Stimulated activated naive CD4-positive, alpha-beta T cell treated with Interleukin-2 at 50 U/mL for 16 hours (primary cell): Measurements from ENCODE around the gene PCP4.

Experiments used
- DNase-seq: peaks from one replicate; lab custom pipeline; 2025; lab: John Stamatoyannopoulos, UW

Gene PCP4

DNA sequence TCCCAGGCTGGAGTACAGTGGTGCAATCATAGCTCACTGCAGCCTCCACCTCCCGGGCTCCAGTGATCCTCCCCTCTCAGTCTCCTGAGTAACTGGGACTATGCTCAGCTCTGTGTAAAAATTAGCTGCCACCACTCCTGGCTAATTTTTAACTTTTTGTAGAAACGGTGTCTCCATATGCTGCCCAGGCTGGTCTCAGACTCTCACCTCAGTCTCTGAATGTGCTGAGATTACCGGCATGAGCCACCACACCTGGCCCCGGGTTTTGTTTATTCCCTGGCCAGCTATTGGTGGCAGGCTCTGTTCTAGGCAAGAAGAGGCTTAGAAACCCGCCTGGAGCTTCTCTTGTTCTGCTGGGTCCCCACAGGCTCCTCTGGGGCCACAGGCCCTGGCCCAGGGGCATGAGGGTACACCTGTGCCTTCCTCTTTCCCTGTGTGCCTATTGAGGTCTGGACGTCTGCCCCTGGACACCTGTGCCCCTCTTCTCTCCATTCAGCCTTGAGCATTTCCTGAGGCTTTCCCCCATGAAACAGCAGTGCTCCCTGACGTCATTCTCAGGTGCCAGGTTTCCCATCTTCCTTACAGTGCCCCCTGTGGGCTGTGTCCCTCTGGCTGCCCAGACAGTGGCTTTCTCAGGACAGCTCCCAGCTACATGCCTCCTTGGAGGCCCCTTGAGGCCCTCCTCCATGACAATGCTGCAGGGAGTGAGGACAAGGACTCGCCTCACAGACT is 57.5 kb downstream of the PCP4 start:
- DNase-seq, result no peak

DNA sequence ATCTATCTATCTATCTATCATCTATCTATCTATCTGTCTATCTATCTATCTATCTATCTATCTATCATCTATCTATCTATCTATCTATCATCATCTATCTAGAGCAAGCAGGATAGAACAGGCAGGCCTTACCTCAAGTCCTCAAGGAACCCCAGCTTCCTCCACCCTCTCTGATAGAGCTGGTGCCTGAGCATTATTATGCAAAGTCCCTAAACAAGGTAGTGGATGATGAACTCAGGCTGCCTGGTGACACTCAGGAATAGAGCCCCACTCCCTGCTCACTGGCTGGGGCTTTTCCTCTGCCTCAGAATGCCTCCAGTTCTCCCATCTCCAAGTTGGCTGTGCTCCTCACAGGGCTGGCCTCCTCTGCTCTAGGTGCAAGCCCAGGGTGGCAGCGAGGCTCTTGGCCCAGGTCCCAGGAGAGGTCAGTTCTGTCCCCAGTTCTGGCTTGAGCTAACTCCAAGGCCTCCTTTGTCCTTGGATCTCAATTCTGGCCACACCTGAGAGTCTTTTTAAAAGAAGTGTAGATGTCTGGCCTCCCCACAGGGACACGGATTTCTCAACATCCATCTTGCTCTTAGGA is 60.2 kb downstream of the PCP4 start:
- DNase-seq, result no peak

DNA sequence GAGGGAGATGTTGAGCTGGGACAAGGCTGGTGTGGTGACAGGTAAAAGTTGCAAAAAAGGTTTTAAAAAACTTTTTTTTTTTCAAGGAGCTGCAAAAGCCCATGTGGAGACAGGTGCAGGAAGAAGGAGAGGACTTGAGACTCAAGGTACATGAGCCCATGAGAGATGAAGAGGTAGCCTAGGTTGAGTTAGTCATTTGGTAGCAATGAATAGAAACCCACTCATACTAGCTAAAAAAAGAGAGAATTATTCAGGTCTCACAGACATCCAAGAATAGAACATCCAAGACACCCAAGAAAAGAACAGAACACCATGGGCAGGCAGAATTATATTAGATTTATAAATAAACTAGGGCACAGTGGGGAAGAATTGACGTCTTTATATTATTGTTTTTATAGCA is 65.1 kb downstream of the PCP4 start:
- no peak for DNase-seq

GRCh38 chr21:39934895-39935294 is 67.7 kb downstream of the PCP4 start:
- no peak for DNase-seq

GRCh38 chr21:39935716-39936115 is 68.5 kb downstream of the PCP4 start:
- DNase-seq, result no peak

GRCh38 chr21:39938086-39938625 is 70.9 kb downstream of the PCP4 start:
- no peak for DNase-seq

DNA sequence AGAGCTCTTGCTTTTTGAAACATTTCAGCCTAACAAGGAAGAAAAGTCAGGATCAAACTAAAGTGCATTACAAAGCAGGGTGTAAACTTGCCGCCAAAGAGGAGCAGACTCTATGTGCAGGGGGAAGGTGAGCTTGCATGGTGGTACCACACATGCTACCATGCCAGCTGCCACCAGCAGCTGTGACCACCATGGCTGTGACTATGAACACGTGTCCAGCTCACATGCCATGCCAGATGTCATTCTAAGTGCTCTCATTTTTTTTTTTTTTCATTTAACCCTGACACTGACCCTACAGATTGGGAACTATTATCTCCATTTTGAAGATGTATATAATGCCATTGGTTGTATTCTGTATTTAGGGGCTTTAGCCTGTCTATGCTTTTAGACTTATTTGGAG is 79.0 kb downstream of the PCP4 start:
- DNase-seq, result no peak

DNA sequence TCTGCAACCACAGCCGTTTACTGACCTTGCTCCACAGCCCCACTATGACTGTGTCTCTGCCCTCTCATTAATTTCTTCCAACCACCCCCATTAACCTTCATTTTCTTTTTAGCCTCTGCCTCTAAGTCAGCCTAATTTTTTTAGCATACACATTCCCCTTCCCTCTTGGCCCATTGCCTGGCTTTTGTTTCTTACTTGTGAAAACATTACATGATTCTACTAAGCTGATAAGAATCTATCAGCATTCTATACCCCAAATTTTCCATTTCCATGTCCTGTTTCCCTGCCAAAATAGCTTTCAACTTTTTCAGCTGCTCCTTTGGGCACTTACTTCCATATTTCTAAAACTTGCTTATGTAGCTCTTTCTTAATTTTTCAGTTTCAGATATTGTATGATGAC is 79.8 kb downstream of the PCP4 start:
- DNase-seq, result no peak

- DNase-seq, result no peak
Measured at GRCh38 chr21:39951183-39952101, 84.2 kb downstream of the PCP4 start.

GRCh38 chr21:39952265-39952664 is 85.0 kb downstream of the PCP4 start:
- DNase-seq, result no peak

DNA sequence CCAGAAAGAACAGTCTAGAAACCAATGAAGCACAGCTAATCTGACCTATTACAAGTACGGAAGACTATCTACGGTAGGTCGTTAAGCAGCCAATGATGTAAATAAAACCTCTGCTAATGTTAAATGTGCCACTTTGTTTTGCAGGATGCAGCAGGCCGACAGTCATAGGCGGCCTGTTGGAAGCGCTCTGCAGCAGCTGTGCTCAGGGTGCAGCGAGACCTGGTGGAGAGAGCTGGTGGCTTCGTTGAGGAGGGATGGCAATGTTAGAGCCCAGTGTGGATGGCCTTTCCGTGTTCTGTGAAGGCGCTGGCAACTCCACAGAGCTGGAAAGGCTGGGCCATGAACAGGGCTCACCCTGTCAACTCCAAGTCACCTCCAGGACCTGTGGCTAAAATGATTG is 87.3 kb downstream of the PCP4 start:
- no peak for DNase-seq

DNA sequence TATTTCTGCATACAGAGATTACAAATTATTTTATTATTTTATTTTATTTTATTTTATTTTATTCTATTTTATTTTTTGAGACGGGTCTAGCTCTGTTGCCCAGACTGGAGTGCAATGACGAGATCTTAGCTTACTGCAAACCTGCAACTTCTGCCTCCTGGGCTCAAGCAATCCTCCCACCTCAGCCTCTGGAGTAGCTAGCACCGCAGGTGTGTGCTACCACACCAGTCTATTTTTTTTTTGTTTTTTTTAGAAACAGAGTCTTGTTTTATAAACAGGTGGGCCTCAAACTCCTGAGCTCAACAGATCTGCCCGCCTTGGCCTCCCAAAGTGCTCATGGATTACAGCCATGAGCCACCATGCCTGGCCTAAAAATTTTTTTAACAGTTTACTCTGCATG is 88.1 kb downstream of the PCP4 start:
- DNase-seq, result no peak

GRCh38 chr21:39956586-39956985 is 89.3 kb downstream of the PCP4 start:
- no peak for DNase-seq

DNA sequence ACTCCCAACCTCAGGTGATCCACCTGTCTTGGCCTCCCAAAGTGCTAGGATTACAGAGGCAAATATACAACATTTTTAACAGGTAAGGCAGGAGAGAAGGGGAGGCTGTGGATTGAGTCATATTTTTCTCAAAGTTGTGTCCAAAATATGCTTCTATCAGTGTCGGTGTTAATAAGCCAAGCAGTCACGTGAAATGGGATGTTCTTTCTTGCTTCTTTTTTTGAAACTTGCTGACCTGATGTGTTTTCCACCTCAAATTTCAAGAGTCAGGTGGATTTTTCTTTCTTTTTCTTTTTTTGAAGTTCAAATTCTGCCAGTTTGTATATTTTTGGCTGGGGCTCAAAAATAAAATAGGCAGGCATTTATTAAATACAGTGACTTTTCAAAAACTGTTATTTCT is 91.5 kb downstream of the PCP4 start:
- DNase-seq, result no peak

DNA sequence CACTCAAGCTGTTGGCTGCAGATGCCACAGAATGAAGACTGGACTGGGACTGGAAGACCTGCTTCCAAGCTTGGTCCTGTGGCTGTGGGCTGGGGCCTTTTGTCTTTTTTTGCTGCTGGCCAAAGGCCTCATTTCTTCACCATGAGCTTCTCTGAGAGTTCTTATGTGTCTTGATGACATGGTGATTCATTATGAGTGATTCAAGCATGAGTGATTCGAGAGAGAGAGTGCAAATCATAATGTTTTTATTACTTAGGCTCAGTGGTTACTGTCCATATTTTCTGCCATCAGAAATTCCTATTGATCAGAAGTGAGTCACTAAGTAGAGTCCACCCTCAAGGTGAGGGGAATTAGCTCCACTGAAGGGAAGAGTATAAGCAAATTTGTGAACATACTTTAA is 94.0 kb downstream of the PCP4 start:
- DNase-seq, result no peak

DNA sequence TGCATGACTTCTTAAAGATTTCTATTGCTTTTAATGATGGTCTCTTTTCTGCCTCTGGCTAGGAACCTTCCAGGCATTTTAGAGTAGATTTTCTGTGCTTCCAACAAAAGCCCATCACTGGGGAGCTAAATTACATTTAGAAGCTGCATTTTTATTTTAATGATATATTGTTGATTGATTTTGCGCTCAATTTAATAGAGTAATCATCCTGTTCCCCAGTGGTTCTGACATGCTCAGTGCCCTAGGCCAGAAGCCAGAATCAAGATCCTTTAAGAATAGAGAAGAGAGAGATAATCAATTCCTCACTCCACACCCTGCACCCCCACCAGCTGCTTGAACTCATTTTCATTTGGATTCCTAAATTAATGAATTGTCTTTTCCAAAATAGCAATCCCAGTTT is 97.8 kb downstream of the PCP4 start:
- DNase-seq, result no peak

DNA sequence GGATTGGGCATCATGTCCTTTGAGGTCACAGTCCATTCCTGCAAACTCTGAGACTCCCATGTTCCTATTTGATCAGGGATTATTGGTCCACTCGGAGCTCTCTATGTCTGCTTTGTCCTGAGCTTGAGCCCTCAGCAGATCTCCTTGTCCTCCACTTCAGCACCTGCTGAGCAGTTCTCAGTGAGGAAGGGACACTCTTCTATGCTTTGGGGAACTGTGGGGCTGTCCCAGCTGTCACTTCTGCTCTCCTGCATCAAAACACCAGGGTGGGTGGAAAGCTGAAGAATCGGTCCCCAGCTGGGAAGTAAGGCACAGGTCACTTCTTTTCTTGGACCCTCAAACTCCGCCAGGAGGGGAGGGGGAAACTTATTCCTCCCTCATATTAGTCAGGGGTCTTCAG is 99.5 kb downstream of the PCP4 start:
- DNase-seq, result no peak

GRCh38 chr21:39968010-39968409 is 100.8 kb downstream of the PCP4 start:
- DNase-seq, result no peak

- DNase-seq, result no peak
Measured at GRCh38 chr21:39969691-39970364, 102.6 kb downstream of the PCP4 start.

DNA sequence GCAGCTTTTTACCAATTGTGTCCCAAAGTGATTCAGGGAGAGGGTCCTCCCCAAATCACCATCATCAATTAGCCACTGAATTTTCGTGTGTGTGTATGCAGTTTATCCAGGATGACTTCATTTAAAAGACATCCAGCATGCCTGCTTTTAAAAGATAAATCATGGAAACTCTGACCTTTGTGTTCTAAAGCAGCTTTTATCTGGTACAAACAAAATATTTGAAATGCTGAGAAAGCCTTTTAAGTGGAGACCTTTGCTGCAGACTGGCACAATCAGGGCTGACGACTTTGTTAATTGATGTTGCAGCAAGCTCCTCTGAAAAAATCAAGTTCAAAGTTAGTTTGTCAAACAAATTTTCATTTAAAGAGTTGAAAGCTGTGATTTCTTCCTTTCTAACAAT is 104.7 kb downstream of the PCP4 start:
- no peak for DNase-seq

DNA sequence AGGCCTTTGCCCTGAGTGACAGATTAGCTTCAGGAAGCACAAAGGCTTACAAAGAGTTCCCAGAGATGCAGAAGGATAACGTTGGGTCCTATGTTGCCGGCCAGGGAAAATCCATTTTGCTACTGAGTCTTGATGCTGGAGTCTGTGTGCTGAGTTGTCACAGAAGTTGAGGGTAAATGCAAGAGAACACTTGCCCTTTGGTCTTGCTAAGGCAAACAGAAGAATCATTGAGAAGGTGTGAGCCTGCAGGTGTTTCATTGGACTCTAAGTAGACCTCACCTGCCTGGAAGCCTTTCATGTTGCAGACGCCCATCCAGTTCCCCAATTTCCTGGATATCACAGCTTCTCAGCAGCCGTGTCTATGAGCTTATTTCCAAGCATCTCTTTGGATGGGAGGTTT is 105.2 kb downstream of the PCP4 start:
- no peak for DNase-seq
